WTC11 (cell line): ENCODE results near the gene SMARCC2. TPM values are rescaled to one million over a fixed set of nuclear protein-coding genes. Genes with fewer than 3 reads are reported as not detected.

Source experiments
- ATAC-seq: fragments of 200-7000 bp; cut with Tn5 transposase; 2 replicates; pipeline ENCODE4 v1.10.0; 2021; ENCODE audit warnings: mild to moderate bottlenecking, moderate library complexity
- CTCF ChIA-PET: fragments of 300-600 bp; sonication (Branson Sonifier 250); formaldehyde crosslinking; loops from one replicate; lab custom pipeline; 2021; ENCODE audit warnings: antibody characterized with exemption; lab: Charles Lee
- POLR2A ChIA-PET: fragments of 350-600 bp; sonication (Branson Sonifier 250); formaldehyde crosslinking; loops from one replicate; lab custom pipeline; 2021; ENCODE audit warnings: antibody characterized with exemption; lab: Charles Lee
- DNase-seq: peaks from one replicate; pipeline ENCODE4 v3.0.0; 2021; ENCODE audit warnings: low spot score
- H3K27ac Mint-ChIP-seq: 2 replicates; pipeline ENCODE4 v1.8.0; 2021; ENCODE audit warnings: mixed read lengths
- H3K27me3 Mint-ChIP-seq: 2 replicates; pipeline ENCODE4 v1.8.0; 2021; ENCODE audit warnings: low read depth, mild to moderate bottlenecking, moderate library complexity, mixed read lengths
- H3K36me3 Mint-ChIP-seq: 2 replicates; pipeline ENCODE4 v1.8.0; 2021; ENCODE audit warnings: mixed read lengths
- H3K4me1 Mint-ChIP-seq: 2 replicates; pipeline ENCODE4 v1.8.0; 2022; ENCODE audit warnings: mixed read lengths
- H3K4me3 Mint-ChIP-seq: 2 replicates; pipeline ENCODE4 v1.8.0; 2021; ENCODE audit warnings: mild to moderate bottlenecking, moderate library complexity, mixed read lengths
- H3K9me3 Mint-ChIP-seq: 2 replicates; pipeline ENCODE4 v1.8.0; 2021; ENCODE audit warnings: mixed read lengths
- ATF1 ChIP-seq: sonication (generic); formaldehyde crosslinking; IDR thresholded peaks from 2 replicates; pipeline ENCODE4 v1.8.1; 2023; ENCODE audit warnings: mild to moderate bottlenecking, moderate library complexity, missing genetic modification reagents
- CBFB ChIP-seq: sonication (generic); formaldehyde crosslinking; IDR thresholded peaks from 2 replicates; pipeline ENCODE4 v1.8.1; 2022; ENCODE audit warnings: mild to moderate bottlenecking, low read depth, missing genetic modification reagents
- CREB1 ChIP-seq: sonication (generic); formaldehyde crosslinking; IDR thresholded peaks from 2 replicates; pipeline ENCODE4 v1.8.0; 2023; ENCODE audit warnings: mild to moderate bottlenecking, missing genetic modification reagents
- CREM ChIP-seq: sonication (generic); formaldehyde crosslinking; IDR thresholded peaks from 2 replicates; pipeline ENCODE4 v1.8.1; 2022; ENCODE audit warnings: mild to moderate bottlenecking, missing genetic modification reagents, moderate library complexity
- FOXJ3 ChIP-seq: sonication (generic); formaldehyde crosslinking; IDR thresholded peaks from 2 replicates; pipeline ENCODE4 v1.9.0; 2021; ENCODE audit warnings: missing genetic modification reagents, mild to moderate bottlenecking, borderline replicate concordance
- GABPB1 ChIP-seq: sonication (generic); formaldehyde crosslinking; IDR thresholded peaks from 2 replicates; pipeline ENCODE4 v1.8.1; 2023; ENCODE audit warnings: mild to moderate bottlenecking, missing genetic modification reagents
- GRHL2 ChIP-seq: fragments of 250-450 bp; sonication (Bioruptor Pico); IDR thresholded peaks from 2 replicates; pipeline ENCODE4 v1.8.0; 2022; ENCODE audit warnings: mild to moderate bottlenecking, moderate library complexity; ENCODE audit not compliant: insufficient replicate concordance, severe bottlenecking
- MXD4 ChIP-seq: fragments of 250-450 bp; sonication (Bioruptor Pico); IDR thresholded peaks from 2 replicates; pipeline ENCODE4 v1.8.0; 2021; ENCODE audit warnings: mild to moderate bottlenecking, moderate library complexity, borderline replicate concordance
- NR1H2 ChIP-seq: sonication (generic); formaldehyde crosslinking; IDR thresholded peaks from 2 replicates; pipeline ENCODE4 v1.9.0; 2021; ENCODE audit warnings: mild to moderate bottlenecking, moderate library complexity, missing genetic modification reagents
- PRRX2 ChIP-seq: fragments of 250-450 bp; sonication (Bioruptor Pico); IDR thresholded peaks from 2 replicates; pipeline ENCODE4 v1.8.0; 2021; ENCODE audit warnings: mild to moderate bottlenecking
- RORB ChIP-seq: fragments of 250-450 bp; sonication (Bioruptor Pico); IDR thresholded peaks from 2 replicates; pipeline ENCODE4 v1.9.0; 2021; ENCODE audit warnings: mild to moderate bottlenecking
- SP1 ChIP-seq: sonication (generic); formaldehyde crosslinking; conservative IDR thresholded peaks from 2 replicates; pipeline ENCODE4 v1.8.1; 2022; ENCODE audit warnings: missing genetic modification reagents
- TCF7 ChIP-seq: sonication (generic); formaldehyde crosslinking; IDR thresholded peaks from 2 replicates; pipeline ENCODE4 v1.8.0; 2022; ENCODE audit warnings: mild to moderate bottlenecking, low read depth, missing genetic modification reagents, moderate library complexity
- ZNF317 ChIP-seq: sonication (generic); formaldehyde crosslinking; IDR thresholded peaks from 2 replicates; pipeline ENCODE4 v1.8.1; 2023; ENCODE audit warnings: low read depth, mild to moderate bottlenecking, moderate library complexity, missing genetic modification reagents, borderline replicate concordance
- ZNF416 ChIP-seq: fragments of 250-450 bp; sonication (Bioruptor Pico); IDR thresholded peaks from 2 replicates; pipeline ENCODE4 v1.9.0; 2021; ENCODE audit warnings: mild to moderate bottlenecking, inconsistent platforms
- ZNF671 ChIP-seq: fragments of 250-450 bp; sonication (Bioruptor Pico); IDR thresholded peaks from 2 replicates; pipeline ENCODE4 v1.8.0; 2021; ENCODE audit warnings: mild to moderate bottlenecking
- total RNA-seq: library from RNA; stranded (reverse); gene quantifications from 3 replicates; pipeline ENCODE4 v1.2.3, GENCODE V29; 2021
- TF ChIP-seq, protein P1 (sequence below): fragments of 250-450 bp; sonication (Bioruptor Pico); conservative IDR thresholded peaks from 2 replicates; pipeline ENCODE4 v1.9.0; 2021; ENCODE audit warnings: mild to moderate bottlenecking
- TF ChIP-seq, protein P2 (sequence below): sonication (generic); formaldehyde crosslinking; IDR thresholded peaks from 2 replicates; pipeline ENCODE4 v1.8.1; 2022; ENCODE audit warnings: low read depth, missing genetic modification reagents, borderline replicate concordance
- TF ChIP-seq, protein P3 (sequence below): sonication (generic); formaldehyde crosslinking; IDR thresholded peaks from 2 replicates; pipeline ENCODE4 v1.8.1; 2023; ENCODE audit warnings: mild to moderate bottlenecking, missing genetic modification reagents, moderate library complexity
- TF ChIP-seq, protein P4 (sequence below): sonication (generic); formaldehyde crosslinking; IDR thresholded peaks from 2 replicates; pipeline ENCODE4 v1.8.0; 2023; ENCODE audit warnings: missing genetic modification reagents, mild to moderate bottlenecking, borderline replicate concordance
- TF ChIP-seq, protein P5 (sequence below): fragments of 250-450 bp; sonication (Bioruptor Pico); IDR thresholded peaks from 2 replicates; pipeline ENCODE4 v1.9.0; 2021; ENCODE audit warnings: mild to moderate bottlenecking, borderline replicate concordance

Gene SMARCC2
- total RNA-seq, 1 experiment from 2014 or later, result 76.8 TPM

DNA sequence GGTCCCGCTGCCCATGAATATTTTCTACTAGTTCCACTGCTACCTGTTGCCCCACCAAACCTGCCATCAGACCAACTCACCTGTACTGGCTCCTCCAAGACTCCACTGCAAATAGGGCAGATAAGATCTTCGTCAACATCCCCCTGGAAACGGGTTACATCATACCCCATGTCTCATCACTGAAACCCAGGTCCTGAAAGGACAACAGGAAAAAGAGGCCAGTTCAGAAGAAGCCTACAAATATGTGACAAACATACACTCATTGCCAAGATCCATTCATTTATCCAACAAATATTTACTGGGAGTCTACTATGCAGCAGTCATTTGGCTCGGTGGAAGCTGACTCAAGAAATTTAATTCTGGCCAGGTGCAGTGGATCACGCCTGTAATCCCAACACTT, 24.6 kb upstream of the SMARCC2 start (continued):
- TF ChIP-seq, protein P1, sequence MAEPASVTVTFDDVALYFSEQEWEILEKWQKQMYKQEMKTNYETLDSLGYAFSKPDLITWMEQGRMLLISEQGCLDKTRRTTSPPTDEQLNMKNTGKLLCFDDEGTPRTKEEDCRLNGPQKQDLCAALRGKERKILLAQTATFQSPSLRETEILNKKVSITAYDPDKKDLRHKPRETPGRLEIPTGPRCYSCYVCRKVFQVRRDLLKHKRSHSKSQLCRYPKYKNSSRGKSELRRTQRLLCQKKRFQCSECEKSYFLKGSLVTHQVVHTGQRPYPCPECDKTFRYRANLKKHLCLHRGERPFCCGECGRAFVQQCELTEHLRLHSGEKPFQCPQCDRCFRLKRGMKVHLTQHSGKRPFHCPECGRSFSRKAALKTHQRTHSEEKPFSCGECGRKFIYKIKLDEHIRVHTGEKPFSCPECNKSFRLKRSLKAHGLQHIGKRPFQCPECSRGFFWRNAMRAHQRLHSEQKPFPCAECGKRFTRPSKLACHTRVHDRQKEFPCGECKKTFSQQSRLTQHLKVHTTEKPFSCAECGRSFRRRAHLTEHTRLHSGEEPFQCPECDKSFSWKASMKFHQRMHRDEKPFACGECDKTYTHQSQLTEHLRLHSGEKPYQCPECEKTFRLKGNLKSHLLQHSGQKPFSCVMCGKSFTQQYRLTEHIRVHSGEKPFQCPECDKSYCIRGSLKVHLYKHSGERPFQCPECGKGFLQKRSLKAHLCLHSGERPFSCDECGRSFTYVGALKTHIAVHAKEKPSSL (CRISPR knock-in tag), result no peak
- no peak for TF ChIP-seq CBFB (CRISPR knock-in tag)
- TF ChIP-seq NR1H2, result no peak
- TF ChIP-seq GABPB1 (CRISPR knock-in tag), result no peak
- no peak for TF ChIP-seq ATF1
- no peak for TF ChIP-seq ZNF317 (CRISPR knock-in tag)
- no peak for TF ChIP-seq ZNF671 (CRISPR knock-in tag)
- TF ChIP-seq, protein P2, sequence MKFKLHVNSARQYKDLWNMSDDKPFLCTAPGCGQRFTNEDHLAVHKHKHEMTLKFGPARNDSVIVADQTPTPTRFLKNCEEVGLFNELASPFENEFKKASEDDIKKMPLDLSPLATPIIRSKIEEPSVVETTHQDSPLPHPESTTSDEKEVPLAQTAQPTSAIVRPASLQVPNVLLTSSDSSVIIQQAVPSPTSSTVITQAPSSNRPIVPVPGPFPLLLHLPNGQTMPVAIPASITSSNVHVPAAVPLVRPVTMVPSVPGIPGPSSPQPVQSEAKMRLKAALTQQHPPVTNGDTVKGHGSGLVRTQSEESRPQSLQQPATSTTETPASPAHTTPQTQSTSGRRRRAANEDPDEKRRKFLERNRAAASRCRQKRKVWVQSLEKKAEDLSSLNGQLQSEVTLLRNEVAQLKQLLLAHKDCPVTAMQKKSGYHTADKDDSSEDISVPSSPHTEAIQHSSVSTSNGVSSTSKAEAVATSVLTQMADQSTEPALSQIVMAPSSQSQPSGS (CRISPR knock-in tag), result no peak
- TF ChIP-seq CREB1 (CRISPR knock-in tag), result no peak
- no peak for TF ChIP-seq FOXJ3 (CRISPR knock-in tag)

DNA sequence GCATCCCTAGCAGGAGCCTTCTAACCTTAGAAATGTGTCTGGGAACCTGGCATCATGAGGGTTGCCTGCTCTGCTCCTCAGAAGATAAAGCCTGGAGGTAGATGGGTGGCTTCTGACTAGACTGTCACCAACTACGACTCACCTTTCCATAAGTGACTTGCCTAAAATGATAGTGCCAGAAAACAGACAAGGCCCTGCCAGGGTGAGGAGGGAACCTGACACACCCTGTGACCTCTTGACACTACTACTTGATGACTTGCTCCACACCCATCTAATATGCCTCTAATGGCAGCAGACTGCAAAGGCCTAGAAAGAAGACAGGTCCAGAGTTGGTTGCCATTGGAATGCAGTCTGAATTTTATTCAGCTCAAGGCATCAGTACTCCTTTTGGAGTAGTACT, 23.1 kb upstream of the SMARCC2 start:
- no peak overlapping the region for H3K27ac Mint-ChIP-seq
- peaks cover 80% of the 10 kb centered on the region for H3K36me3 Mint-ChIP-seq
- no peaks in the 10 kb centered on the region for H3K4me1 Mint-ChIP-seq
- no peaks in the 10 kb centered on the region for H3K27me3 Mint-ChIP-seq
- H3K9me3 Mint-ChIP-seq, result no peaks in the 10 kb centered on the region
- no peak for TF ChIP-seq GRHL2 (CRISPR knock-in tag)
- TF ChIP-seq, protein P3, sequence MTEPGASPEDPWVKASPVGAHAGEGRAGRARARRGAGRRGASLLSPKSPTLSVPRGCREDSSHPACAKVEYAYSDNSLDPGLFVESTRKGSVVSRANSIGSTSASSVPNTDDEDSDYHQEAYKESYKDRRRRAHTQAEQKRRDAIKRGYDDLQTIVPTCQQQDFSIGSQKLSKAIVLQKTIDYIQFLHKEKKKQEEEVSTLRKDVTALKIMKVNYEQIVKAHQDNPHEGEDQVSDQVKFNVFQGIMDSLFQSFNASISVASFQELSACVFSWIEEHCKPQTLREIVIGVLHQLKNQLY, result no peak
- no peak for TF ChIP-seq RORB (CRISPR knock-in tag)
- TF ChIP-seq CREM (CRISPR knock-in tag), result no peak
- TF ChIP-seq TCF7 (CRISPR knock-in tag), result no peak
- TF ChIP-seq, protein P4, sequence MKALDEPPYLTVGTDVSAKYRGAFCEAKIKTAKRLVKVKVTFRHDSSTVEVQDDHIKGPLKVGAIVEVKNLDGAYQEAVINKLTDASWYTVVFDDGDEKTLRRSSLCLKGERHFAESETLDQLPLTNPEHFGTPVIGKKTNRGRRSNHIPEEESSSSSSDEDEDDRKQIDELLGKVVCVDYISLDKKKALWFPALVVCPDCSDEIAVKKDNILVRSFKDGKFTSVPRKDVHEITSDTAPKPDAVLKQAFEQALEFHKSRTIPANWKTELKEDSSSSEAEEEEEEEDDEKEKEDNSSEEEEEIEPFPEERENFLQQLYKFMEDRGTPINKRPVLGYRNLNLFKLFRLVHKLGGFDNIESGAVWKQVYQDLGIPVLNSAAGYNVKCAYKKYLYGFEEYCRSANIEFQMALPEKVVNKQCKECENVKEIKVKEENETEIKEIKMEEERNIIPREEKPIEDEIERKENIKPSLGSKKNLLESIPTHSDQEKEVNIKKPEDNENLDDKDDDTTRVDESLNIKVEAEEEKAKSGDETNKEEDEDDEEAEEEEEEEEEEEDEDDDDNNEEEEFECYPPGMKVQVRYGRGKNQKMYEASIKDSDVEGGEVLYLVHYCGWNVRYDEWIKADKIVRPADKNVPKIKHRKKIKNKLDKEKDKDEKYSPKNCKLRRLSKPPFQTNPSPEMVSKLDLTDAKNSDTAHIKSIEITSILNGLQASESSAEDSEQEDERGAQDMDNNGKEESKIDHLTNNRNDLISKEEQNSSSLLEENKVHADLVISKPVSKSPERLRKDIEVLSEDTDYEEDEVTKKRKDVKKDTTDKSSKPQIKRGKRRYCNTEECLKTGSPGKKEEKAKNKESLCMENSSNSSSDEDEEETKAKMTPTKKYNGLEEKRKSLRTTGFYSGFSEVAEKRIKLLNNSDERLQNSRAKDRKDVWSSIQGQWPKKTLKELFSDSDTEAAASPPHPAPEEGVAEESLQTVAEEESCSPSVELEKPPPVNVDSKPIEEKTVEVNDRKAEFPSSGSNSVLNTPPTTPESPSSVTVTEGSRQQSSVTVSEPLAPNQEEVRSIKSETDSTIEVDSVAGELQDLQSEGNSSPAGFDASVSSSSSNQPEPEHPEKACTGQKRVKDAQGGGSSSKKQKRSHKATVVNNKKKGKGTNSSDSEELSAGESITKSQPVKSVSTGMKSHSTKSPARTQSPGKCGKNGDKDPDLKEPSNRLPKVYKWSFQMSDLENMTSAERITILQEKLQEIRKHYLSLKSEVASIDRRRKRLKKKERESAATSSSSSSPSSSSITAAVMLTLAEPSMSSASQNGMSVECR, result no peak
- TF ChIP-seq ZNF416 (CRISPR knock-in tag), result no peak
- TF ChIP-seq SP1 (CRISPR knock-in tag), result no peak
- TF ChIP-seq, protein P5, sequence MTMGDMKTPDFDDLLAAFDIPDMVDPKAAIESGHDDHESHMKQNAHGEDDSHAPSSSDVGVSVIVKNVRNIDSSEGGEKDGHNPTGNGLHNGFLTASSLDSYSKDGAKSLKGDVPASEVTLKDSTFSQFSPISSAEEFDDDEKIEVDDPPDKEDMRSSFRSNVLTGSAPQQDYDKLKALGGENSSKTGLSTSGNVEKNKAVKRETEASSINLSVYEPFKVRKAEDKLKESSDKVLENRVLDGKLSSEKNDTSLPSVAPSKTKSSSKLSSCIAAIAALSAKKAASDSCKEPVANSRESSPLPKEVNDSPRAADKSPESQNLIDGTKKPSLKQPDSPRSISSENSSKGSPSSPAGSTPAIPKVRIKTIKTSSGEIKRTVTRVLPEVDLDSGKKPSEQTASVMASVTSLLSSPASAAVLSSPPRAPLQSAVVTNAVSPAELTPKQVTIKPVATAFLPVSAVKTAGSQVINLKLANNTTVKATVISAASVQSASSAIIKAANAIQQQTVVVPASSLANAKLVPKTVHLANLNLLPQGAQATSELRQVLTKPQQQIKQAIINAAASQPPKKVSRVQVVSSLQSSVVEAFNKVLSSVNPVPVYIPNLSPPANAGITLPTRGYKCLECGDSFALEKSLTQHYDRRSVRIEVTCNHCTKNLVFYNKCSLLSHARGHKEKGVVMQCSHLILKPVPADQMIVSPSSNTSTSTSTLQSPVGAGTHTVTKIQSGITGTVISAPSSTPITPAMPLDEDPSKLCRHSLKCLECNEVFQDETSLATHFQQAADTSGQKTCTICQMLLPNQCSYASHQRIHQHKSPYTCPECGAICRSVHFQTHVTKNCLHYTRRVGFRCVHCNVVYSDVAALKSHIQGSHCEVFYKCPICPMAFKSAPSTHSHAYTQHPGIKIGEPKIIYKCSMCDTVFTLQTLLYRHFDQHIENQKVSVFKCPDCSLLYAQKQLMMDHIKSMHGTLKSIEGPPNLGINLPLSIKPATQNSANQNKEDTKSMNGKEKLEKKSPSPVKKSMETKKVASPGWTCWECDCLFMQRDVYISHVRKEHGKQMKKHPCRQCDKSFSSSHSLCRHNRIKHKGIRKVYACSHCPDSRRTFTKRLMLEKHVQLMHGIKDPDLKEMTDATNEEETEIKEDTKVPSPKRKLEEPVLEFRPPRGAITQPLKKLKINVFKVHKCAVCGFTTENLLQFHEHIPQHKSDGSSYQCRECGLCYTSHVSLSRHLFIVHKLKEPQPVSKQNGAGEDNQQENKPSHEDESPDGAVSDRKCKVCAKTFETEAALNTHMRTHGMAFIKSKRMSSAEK (CRISPR knock-in tag), result no peak
- no peak for TF ChIP-seq GABPB1 (CRISPR knock-in tag)
- TF ChIP-seq PRRX2, result no peak
- no peak for TF ChIP-seq MXD4 (CRISPR knock-in tag)
- CTCF ChIA-PET, result interaction anchor here (0.9 to 2.3 kb wide), 3 partner anchors 9 to 45 kb away, joined by 3 to 7 read pairs (median 4); partner anchors contain the start of genes ANKRD52, RNF41 and SMARCC2
- POLR2A ChIA-PET, result interaction anchor here (1.3 kb wide), 1 partner anchor 9 kb away, joined by 3 read pairs; the partner anchor contains the start of gene RNF41
- DNase-seq (no peak), ATAC-seq (no peak)
- H3K4me3 Mint-ChIP-seq, result no peak overlapping the region
